ENCODE data around the gene CCDC122.

The CCDC122 gene

GRCh38 chr13:43878892-43879754, at the start of gene CCDC122:
Gene CCDC122, minus strand, starts transcription at chr13:43879740. Its CDS starts 10,364 bp downstream, at chr13:43869376.
- DNase-seq (ENCODE audit: low spot score), result peak; percentile 68

DNA sequence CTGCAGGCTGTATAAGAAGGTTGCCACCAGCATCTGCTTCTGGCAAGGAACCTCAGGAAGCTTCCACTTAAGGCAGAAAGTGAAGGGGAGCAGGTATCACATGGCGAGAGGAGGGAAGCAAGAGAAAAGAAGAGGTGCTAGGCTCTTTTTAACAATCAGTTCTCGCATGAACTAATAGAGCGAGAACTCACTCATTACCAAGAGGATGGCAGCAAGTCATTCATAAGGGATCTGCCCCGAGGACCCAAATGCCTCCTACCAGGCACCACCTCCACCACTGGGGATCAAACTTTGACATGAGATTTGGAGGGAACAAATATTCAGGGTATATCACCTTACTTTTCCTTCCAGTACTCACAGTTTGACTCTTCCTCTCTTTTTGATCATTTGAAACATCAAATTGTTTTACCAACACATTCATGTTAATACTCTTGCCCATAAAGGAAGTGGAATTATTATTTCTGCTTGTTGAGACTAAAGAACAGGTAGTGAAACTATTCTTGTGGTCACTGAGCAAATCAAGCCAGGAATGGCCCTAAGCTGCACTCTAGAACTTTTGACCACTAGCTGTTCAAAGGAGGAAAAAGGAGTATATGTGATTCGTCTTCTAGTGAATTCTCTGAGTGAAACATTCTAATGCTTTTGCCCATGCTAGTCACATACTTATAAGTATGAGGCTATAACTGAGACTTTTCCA, 45.2 kb upstream of the CCDC122 start:
- no peak for DNase-seq (ENCODE audit: low spot score)

DNA sequence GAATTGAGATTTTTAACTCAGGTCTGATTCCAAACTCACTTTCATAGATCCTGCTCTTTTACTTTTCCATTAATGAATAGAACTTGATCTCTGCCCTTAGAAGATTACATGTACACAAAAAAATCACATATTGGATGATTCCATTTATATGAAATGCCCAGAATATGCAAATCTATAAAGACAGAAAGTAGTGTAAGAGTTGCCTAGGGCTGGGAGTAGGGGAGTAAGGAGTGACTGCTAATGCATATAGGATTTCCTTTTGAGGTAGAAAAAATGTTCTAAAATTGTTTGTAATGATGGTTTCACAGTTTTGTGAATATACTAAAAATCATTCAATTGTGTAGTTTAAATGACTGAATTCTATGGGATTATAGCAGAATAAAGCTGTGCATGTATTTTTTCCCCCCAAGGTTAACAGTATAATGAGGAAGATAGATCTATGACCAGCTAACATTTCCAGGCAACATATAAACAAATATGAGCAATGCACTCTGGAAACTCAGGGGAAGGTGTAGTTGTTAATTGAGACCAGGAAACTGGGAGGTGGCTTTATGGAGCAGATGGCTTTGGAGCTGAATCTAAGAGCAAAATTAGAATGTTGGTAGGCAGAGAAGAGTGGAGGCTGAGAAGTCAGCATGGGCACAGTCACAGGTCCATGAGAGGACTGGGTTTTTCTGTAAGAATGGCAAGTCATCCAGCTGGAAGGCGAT, 41.6 kb upstream of the CCDC122 start:
- DNase-seq (ENCODE audit: low spot score), result no peak

DNA sequence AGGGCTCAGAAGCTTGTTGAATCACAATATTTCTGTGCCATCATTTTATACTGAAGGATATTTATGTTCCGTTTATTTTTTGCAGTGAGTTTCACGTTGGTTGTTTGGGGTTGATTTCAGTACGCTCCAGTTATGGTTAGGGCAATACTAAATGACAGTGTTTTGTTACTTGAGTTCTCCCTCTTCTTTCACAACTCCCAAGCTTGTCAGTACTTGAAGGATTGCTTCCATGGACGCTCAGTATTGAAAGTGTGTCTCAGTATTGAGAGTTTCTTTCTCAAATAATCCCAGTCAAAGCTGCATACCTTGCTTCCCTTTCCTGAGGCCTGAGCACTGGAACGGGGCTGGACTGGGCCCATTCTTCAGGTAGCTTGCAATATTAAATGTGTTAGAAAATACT, 39.1 kb upstream of the CCDC122 start:
- DNase-seq (ENCODE audit: low spot score), result no peak

GRCh38 chr13:43916828-43917227, 37.3 kb upstream of the CCDC122 start:
- no peak for DNase-seq (ENCODE audit: low spot score)

DNA sequence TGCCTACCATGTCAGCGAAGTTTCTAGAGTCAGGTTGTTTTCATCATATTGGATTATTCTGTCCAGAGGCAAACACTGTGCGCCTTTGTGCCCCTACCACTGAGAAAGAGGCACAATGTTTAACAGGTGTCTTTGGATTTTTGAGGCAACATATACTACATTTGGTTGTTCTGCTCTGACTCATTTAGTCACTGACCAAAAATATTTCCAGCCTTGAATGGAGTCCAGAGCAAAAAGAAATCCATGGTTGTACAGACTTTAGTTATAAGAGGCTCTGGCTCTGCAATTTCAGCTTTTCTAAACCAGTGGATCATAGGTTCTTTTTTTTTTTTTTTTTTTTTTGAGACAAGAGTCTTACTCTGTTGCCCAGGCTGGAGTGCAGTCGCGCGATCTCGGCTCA, 35.9 kb upstream of the CCDC122 start:
- DNase-seq (ENCODE audit: low spot score), result no peak

- no peak for DNase-seq (ENCODE audit: low spot score)
These were observed 32.3 kb upstream of the CCDC122 start for GRCh38 chr13:43911871-43912270.

DNA sequence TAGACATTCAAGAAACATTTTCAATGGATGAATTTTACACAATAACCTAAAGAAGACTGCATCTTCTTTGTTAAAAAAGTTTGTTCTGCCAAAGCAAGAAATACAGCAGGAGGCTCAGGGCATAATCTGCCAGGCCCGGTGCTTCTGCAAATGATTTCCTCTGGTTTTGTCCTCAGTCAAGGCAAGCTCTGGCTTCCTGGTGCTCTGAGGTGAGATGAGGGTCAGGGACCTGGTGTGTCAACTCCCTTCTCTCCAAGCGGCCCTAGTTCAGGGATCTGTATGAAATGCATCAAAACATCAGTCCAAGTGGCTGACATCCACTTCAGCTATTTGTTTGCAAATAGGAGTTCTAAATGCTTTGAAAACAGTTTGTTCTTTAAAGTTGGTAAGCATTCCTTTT, 31.7 kb upstream of the CCDC122 start:
- no peak for DNase-seq (ENCODE audit: low spot score)

- no peak for DNase-seq (ENCODE audit: low spot score)
These were observed 31.3 kb upstream of the CCDC122 start for GRCh38 chr13:43910856-43911255.

DNA sequence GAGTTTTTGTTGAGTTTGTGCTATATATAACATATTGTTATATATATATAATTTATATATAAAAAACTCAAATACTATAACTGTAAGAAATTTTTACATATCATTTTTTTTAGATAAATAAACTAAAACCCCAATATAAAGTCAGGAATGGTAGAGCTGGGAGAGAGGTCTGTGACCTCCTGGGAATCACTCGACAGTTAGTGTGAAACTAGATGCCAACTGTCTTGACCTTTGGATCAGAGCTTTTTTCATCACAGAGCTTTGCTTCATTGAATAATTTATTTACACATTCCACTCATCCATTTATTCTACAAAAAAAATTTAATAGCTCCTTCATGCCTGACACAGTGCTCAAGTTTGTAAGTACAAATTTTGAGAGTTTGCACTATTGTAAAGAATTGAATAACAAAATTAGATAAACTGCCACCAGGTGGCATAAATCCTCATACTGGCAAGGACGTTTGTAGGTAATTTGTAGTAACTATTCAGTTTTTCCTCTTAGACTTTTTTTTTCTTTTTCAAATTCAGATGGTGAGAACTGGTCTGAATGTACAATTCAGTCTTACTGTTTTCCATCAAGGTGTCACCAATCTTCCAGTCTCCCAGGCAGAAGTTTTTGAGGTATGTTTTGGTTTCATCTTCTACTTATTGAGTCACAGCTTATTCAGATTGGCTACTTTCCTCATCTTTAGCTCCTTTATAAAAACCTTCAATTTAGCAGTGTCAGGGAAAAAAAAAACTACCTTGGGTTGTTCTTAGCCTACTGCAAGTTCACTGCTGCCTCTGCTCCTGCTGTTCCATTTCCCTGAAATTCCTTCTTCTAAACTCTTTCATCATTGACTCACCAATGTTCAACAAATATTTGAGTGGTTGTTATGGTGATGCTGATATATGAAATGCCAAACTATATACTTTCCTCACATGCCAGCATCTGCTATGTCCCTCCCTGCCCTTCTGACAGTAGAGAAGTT, 28.9 kb upstream of the CCDC122 start:
- peak; percentile 6 for DNase-seq (ENCODE audit: low spot score)

DNA sequence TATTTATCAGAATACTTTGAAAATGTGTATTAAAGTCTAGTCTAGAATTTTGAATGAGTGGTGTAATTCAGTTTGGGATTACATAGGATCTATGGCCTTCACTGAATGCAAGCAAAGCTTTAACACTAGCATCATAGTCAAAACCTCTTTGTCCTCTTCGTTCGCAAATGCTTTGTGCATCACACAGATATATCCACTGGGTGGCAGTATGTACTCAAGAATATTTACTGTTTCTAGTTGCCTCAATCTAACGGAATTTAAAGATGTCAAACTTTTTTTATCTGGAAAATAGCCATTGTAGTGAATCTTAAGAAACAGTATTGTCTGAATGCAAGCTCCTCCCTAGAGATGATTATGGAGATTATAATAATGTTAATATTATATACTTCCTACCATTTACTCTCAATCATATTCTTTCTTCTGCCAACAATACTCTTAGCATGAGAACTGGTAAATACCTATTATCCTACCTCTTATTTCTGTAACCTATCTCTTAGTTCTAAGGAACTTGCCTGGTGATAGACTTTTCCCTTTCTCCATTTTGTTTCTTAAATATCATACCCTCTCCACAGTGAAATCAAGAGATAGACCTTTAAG, 26.0 kb upstream of the CCDC122 start:
- DNase-seq (ENCODE audit: low spot score), result peak; percentile 29

- DNase-seq (ENCODE audit: low spot score), result no peak
These were observed 16.4 kb upstream of the CCDC122 start for GRCh38 chr13:43895940-43896339.

GRCh38 chr13:43894438-43894837, 14.9 kb upstream of the CCDC122 start:
- no peak for DNase-seq (ENCODE audit: low spot score)

GRCh38 chr13:43884222-43884621, 4.7 kb upstream of the CCDC122 start:
- no peak for DNase-seq (ENCODE audit: low spot score)

GRCh38 chr13:43883631-43884030, 4.1 kb upstream of the CCDC122 start:
- DNase-seq (ENCODE audit: low spot score), result no peak

DNA sequence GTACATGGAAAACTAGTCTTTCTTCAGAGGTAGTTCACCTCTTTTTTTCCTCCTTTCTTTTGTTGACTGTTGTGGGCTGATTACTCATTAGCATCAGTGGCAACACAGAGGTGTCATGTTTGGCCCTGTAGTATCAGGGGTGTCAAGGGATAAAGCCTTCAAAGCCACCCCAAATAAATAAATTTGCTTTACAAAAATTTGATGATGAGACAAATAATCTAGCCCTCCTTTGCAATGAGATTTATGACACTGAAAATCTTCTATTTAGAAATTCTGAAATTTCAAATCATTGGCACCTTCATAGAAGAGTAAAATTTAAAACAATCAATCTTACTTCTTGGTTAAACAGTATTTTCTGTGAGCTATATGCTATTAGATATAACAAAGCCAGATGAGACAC, 2.0 kb upstream of the CCDC122 start:
- DNase-seq (ENCODE audit: low spot score), result no peak

GRCh38 chr13:43880926-43881325, 1.4 kb upstream of the CCDC122 start:
- DNase-seq (ENCODE audit: low spot score), result no peak

- no peak for DNase-seq (ENCODE audit: low spot score)
These were observed 795 bp upstream of the CCDC122 start for GRCh38 chr13:43880214-43880855.

DNA sequence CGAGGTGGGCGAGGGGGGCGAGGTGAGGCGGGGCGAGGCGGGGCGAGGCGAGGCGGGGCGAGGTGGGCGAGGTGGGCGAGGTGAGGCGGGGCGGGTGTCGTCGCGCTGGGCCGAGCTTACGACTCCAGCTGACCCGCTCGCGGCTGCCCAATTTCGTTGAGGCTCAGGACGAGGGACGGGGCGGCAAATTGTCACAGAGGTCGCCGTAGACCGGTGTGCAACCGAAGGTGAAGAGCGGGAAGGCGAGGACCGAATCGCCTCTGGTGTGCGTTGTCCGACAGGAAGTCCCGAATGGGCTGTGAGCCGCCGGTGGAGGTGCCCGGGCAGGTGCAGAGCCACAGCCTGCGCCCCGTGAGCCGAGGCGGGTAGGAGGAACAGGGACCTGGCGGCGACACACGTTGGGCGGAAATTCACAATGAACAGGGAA, 228 bp upstream of the CCDC122 start, which contains the start of gene LACC1:
LACC1 (plus strand) TSS at position 150 of the 427 bp plus-strand sequence. CDS start 1,082 bp downstream, outside the sequence.
- DNase-seq (ENCODE audit: low spot score), result peak; percentile 15

GRCh38 chr13:43877766-43878165, 1.8 kb downstream of the CCDC122 start:
- DNase-seq (ENCODE audit: low spot score), result no peak
